GM21576 (cell line): ENCODE results near the gene C3orf49.
A peak's percentile ranks its signal among the peaks of the same experiment; 100 is the strongest.

ENCODE experiments used
- ATAC-seq: cut with Tn5 transposase; IDR thresholded peaks from one replicate; pipeline ENCODE4 v1.9.1; 2021; ENCODE audit warnings: mild to moderate bottlenecking, moderate library complexity; ENCODE audit not compliant: unreplicated experiment

C3orf49 gene

DNA sequence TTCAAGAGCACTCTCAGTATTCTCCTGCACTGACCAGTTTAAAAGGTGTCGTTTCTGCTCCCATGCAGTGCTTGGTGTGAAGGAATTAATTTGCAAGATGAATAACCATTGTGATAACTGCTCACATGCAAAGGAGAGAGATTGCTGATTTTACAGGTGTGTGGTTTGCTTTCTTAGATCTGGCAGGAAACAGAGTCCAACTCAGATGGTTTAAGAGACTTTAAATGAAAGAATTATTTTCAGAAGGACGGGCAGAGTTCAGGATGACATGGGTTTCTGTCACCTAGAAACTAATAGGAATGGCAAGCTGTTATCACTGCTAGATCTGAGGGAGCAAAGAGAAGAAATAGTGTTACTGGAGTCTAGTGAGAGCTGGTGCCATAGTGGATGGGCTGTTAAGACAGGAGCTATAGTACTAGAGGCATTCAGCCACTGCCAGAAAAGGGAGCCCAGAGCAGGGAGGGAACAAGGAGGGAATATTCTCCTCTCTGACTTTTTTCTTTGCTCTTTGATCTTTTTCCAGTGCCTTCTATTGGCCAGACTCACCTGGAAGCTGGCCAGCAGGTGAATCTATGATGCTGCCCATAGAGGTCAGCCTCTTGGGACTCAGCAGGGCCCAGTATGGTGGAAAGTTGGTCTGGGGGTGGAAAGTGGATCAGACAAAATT lies 59.4 kb downstream of the C3orf49 start:
- no peak for ATAC-seq

DNA sequence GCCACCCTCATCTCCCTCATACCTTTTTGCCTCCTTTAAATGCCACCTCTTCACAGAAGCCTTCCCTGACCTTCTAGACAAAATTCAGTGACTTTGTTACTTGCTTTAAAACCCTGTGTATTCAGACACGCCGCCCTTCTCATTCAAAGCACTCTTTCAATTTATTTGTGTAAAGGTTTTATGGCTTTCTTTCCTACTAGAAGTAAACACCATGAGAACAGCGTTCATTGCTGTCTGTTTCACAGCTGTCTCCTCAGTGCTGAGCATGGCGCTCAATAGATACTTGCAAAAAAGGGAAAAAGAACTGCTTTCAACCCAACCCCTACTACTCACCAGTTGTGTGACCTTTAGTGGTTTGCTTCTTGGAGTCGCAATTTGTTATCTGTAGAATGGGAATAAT lies 61.6 kb downstream of the C3orf49 start:
- no peak for ATAC-seq

DNA sequence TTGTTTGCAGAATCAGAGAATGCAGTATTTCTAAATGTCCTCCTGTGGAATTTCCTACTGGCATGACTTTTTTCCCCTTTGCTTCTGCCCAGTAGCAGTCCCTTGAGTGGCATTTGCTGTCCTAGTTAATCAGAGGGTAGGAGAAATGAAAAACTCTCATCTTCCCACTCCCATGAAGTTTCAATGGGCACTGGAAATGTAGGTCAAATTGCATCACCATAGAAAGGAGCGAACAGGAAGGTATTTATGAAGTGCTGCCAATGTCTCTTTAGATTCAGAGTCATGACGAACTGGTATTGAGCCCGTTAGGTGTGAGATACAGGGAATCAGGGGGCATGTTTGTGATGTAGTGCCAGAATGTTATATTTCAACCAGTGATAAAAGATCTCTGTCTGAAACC lies 67.8 kb downstream of the C3orf49 start:
- no peak for ATAC-seq

GRCh38 chr3:63891518-63891917 lies 72.4 kb downstream of the C3orf49 start:
- no peak for ATAC-seq

- no peak for ATAC-seq
Measured at GRCh38 chr3:63892773-63893352, 73.8 kb downstream of the C3orf49 start.

GRCh38 chr3:63895422-63896189 lies 76.5 kb downstream of the C3orf49 start:
- peak; percentile 5 for ATAC-seq

DNA sequence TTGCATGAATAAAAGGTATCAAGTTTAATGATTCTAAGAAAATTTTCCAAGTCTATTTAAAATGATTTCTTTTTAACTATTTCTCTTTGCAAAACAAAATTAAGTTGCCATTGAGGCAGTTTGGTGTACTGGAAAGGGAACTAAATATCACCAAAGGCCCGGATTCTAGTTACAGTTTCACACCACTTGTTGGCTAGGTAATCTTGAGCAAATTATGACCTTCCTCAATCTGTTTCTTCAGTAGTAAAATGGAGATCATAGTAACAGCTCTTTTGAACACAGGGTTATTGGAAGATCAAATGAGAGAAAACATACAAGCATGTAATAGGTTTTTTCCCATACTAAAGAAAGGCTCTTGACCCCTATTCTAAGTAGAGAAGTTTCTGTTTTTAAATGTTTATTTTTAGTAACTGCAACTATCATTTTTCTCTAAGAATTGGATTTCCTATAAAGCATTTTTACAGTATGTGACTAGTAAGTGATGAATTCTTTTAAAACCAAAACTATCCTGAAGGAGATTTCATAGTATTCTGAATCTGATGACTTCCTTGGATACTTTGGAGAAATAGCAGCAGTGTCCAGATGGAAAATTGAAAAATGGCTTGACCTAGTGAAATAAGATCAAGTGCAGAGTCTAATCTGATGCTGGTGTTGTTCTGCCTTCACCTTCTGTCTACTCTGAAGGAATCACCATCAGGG lies 77.4 kb downstream of the C3orf49 start:
- ATAC-seq, result peak; percentile 79
